GM21737 (cell line): Measurements from ENCODE around the gene FRYL.

Experiments
- ATAC-seq: cut with Tn5 transposase; IDR thresholded peaks from one replicate; pipeline ENCODE4 v1.9.1; 2021; ENCODE audit warnings: mild to moderate bottlenecking, moderate library complexity; ENCODE audit not compliant: unreplicated experiment

The FRYL gene

DNA sequence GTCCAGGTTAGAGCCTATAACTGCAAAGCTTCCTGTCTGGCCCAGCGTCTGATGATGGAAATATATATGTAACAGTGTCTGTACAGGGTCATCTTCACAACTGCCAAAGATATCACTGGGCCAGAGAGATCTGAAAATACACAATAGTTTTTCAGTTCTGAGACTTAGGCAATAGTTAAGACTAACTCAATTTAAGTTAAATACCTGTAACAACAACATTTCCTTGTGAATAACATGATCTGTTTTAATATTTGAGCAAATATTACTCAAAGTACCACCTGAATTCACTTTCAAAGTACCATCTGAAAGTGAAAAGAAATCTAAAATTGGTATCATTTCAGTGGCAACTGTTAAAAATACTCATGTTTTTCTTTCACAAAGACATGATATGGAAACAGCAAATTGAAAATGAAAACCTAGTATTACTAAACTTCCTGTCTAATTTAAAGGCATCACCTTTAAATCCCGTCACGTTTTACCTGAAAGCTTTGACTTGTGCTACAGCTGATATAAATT lies 280.5 kb downstream of the FRYL start:
- peak; percentile 78 for ATAC-seq

DNA sequence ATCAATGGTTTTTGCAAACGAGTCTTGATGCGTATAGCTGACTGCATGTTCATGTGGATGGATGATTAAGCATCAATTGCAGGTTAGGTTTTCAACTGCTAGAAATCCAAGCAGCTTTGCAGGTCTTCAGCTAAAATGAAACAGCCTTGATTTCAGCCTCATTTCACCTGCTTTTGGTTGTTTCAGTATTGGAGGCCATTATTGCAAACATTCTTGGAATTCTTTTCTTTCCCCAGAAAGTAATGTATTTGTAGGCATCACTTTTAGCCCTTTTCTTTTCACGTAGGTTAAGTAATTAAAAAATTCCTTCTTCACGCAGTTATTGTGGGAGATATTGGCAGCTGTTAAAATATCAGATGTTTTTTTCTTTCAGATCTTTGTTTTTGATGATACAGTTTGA lies 281.2 kb downstream of the FRYL start:
- ATAC-seq, result no peak

DNA sequence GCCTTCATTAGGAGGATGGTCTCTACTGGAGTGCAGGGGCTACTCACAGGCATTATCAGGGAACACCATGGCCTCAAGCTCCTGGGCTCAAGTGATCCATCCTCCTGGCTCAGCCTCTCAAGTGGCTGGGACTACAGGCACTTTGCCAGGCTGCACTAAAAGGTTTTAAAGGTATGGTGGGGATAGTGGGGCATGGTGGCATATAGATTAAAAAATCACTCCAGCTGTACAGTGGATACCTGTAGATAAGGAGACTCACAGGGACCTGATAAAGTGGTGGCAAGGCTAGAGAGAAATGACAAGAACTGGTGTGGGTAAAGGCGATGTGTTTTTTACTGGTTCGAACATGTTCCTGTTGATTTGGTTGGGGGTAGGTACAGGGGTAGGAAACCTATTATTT lies 284.1 kb downstream of the FRYL start:
- no peak for ATAC-seq

DNA sequence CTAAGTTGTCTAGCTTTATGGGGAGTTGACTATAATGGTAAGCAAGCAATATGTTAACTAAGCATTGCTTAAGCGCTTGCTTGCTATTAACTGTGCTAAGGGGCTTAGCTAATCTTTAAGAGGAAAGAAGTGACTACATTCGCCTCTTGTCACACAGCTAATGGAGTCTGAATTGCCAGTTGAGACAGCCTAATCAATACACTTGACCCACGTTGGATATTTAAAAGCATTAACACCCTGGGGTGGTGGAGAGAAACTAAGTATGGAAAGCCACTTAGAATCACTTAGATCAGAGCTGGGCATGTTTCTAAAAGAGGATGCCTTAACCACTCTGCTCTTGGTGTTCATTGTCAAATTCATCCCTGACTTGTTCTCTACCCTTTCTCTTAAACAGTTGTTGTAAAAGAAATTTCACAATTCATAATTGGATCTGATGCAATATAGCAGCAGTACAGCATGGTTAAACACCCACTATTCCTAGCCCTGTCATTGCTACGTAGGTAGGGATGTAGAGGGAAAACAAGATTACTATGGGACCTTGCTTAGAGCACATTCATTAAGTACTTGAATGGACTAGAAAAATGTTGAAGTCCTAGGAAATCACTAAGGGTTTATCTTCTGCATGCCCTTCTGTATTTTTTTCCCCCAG lies 286.5 kb downstream of the FRYL start:
- ATAC-seq, result no peak

DNA sequence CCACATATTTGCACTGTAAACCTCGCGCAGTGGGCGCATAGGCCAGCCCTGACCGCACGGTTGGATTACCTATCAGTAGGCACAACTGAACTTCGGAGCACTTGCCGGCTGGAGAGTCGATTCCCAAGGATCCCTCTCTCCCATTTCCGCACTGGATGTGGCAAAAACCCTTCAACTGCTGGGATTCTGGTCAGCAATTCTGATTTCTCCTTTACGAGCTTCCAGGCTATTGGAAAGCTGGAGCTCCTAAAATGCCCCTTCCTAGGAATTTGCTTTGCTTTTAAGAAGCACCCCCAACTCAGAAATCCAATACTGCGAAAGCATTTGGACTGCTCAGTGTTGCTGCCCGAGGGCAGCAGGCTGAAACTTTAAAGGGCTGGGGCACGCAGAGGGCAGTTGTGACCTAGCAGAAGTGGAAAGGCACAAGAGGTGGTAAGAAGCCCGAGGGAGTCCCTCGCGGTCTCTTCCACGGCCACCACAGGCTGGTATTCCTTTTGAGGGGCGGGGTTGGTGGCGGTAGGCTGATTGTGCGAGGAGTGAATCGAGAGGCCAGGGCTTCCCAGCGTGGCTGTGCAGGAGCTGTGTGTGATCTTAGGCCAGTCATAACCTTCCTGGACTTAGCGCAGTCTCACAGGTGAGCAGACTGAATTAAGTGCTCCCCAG lies 288.4 kb downstream of the FRYL start:
- ATAC-seq, result no peak

DNA sequence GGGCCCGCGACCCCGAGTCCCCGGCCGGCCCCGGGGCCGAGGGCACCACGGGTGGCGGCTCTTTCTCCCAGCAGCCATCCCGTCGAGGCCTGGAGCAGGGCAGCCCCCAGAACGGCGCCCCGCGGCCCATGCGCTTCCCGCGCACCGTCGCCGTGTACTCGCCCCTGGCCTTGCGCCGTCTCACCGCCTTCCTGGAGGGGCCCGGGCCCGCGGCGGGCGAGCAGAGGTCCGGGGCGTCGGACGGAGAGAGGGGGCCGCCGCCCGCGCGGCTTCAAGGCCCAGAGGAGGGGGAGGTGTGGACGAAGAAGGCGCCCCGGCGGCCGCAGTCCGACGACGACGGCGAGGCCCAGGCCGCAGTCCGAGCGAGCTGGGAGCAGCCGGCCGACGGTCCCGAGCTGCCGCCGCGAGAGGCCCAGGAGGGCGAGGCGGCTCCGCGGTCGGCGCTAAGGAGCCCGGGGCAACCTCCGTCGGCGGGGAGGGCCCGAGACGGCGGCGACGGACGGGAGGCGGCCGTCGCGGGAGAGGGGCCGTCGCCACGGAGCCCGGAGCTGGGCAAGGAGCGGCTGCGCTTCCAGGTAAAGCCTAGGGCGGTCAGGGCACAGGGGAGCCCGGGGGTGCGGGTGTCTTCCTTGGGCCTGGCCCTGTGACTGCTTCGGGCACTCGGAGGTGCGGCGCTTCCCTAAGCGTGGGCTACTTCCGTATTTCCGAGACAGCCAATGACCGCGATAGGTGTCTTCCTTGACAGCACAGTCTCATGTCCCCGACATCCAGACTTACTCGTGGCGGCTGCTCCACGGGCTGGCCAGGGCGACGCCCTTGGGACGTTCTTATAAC lies 289.2 kb downstream of the FRYL start:
- no peak for ATAC-seq

DNA sequence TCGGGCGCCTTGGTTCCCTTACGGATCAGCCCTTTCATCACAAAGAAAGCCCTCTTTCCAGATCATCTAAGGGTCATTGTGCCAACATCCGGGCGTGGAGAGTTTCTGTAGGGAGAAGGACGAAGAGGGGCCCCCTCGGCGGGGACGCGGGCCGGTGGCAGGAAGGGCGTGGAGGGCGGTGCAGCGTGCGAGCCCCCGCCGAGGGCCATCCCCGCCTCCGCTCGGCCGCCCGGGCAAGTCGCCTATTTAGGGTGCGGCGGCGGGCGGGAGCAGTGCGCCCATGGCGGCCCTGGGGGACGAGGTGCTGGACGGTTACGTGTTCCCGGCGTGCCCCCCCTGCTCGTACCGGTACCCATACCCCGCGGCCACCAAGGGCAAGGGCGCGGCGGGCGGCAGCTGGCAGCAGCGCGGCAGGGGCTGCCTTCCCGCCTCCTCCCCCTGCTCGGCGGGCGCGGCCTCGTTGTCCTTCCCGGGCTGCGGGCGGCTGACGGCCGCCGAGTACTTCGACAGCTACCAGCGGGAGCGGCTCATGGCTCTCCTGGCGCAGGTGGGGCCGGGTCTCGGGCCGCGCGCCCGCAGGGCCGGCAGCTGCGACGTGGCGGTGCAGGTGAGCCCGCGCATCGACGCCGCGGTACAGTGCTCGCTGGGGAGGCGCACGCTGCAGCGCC lies 289.9 kb downstream of the FRYL start, which contains the start of gene ZAR1:
TSS of gene ZAR1 (plus strand) at position 241 of the 668 bp plus-strand sequence. CDS start at position 281, 40 bp downstream.
- ATAC-seq, result no peak

DNA sequence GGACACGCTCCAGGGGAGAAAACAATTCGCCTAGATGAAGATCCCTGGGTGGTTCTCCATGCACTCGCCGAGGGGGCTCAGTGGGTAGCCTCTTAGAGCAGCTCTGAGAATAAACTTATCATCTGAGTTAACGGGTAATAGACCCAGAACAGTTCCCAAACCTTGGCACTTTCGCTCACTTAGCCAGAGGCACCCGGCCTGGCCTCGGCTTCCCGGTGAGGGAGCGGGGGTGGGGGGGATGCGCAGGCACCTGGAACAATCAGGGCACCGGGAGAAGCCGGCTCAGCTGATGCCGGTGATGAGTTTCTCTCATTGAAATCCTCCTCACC lies 290.4 kb downstream of the FRYL start:
- no peak for ATAC-seq

DNA sequence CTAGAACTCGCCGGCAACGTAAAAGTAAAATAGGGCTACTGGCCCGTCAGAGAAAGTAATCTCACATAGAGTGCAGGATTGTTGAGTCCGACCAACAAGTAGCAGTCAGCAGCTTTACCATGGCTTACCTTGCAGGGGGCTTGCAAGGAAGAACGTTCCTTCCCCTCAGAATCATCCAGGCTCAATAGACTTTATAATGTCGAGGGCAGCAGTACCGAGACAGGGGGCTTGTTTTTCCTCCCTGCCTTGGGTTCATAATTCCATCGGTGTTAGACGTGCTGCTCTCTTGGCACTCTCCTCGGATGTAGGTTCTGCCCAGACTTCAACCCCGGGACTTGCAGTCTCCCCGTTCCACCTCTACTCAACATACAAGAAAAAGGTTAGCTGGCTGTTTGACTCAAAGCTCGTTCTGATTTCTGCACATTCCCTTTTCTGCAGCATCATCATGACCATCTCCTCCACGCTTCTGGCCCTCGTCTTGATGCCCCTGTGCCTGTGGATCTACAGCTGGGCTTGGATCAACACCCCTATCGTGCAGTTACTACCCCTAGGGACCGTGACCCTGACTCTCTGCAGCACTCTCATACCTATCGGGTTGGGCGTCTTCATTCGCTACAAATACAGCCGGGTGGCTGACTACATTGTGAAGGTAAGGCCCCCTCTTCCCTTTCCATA lies 295.4 kb downstream of the FRYL start:
- no peak for ATAC-seq

DNA sequence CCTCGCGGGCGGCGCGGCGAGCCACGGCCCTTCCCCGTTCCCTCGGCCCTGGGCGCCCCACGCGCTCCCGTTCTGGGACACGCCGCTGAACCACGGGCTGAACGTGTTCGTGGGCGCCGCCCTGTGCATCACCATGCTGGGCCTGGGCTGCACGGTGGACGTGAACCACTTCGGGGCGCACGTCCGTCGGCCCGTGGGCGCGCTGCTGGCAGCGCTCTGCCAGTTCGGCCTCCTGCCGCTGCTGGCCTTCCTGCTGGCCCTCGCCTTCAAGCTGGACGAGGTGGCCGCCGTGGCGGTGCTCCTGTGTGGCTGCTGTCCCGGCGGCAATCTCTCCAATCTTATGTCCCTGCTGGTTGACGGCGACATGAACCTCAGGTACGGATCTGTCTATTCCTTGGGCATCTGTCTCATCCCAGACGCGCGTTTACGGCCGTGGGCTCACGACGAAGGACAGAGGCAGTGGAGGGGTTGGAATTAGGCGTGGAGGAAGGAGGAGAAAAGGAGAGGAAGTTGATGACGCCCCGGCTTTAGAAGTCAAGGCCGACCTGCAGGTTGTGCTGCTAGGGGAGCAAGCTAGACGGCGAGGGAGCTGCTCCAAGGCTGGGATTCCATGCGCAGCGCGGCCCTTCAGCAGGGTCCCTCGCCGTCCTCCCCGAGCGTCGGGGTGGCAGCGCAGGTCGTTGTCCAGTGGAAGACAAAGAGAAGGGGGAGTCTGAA lies 296.1 kb downstream of the FRYL start:
- ATAC-seq, result no peak

DNA sequence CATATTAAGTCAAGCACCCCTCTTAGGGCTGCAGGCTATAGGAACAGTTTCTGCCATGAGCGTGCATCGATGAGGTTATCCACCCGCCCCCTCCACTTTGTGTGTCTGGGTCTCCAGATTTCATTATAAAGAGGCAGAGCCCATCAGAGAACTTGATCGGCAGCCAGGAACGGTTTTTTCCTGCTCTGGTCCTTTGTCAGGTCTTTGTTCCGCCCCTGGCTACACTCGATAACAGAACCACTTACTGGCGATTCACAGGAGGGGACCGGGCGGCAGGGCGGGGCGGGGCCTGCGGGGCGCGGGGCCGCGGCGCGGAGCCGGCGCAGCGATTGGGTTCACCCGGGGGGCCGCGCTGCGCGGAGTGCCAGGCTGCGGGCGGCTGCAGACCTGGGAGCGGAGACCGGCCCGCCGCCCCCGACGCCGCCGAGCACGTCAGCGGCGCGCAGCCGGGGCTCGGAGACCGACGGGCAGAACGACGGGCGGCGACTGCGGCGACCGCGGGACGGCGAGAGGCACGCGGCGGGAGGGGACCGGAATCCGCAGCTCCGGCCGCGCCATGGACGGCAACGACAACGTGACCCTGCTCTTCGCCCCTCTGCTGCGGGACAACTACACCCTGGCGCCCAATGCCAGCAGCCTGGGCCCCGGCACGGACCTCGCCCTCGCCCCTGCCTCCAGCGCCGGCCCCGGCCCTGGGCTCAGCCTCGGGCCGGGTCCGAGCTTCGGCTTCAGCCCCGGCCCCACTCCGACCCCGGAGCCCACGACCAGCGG lies 296.9 kb downstream of the FRYL start, which contains the start of gene SLC10A4:
TSS of gene SLC10A4 (plus strand) at position 338 of the 771 bp plus-strand sequence. CDS start at position 557, 219 bp downstream.
- ATAC-seq, result no peak

DNA sequence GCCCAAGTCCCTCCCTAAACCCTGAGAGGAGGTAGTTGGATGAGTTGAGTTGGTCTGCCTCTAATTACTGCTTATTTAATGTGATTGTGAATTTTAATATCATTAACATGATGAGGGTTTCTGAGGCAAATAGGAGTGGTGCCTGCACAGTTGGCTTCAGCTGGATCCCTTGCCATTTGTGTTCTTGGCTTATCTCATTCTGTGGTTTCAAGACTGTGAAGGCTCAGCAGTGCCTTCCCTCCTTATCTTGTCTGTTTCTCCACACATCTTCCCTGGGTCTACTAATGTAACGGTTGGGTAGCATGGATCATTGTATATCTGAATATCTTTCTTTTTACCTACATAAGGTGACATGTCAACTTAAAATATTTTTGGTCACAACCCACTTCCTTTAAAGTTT lies 298.5 kb downstream of the FRYL start:
- ATAC-seq, result no peak

DNA sequence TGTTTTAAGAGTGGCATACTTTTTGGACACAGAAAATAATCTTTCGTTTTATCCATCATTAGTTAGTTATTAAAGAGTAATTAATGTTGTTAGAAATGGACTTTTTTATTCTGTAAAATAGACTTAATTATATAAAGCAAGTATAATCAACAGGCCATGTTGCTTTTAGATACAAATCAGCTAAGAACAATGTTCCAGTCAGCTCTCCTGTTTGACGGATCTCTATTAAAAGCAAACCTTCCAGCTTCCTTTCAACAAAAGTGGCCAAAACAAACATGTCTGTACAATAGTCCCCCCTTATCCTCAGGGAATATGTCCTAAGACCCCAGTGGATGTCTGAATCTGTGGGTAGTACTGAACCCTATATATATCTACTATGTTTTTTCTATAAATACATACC lies 301.8 kb downstream of the FRYL start:
- no peak for ATAC-seq

DNA sequence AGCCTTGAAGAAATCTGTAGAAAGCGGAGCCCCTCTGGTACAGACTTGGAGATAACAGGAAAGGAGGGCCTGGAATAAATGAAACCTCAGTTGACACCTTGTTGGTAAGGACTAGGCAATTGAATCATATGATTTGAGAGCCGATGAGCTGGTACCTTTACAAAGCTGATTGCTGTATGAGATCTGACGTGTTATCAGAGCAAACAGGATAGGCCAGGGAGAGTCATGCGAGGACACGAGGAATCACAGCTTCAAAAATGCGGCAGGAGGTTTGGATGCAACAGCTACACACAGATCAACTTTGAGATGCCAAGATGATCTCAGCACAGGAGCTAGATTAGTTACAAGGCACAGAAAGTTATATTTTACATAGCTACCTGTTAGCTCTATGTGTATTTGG lies 304.3 kb downstream of the FRYL start:
- no peak for ATAC-seq

DNA sequence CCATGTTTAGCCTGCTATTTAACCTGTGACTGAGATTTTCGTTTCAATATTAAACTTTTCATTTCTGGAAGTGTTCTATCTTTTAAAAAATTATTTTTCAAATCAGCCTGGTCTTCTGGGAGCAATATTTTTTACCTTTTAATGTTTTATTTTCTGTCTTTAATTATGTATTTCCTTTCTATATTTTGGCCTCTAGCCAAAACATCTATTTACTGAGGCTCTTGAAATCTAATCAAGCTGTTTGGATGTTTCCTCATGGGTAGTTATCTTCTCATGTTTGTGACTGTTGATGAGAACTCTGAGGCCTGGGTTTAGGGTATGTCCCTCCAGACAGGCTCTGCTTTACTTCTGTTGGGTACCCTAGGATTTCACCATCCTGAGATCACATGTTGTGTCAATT lies 307.3 kb downstream of the FRYL start:
- ATAC-seq, result no peak

DNA sequence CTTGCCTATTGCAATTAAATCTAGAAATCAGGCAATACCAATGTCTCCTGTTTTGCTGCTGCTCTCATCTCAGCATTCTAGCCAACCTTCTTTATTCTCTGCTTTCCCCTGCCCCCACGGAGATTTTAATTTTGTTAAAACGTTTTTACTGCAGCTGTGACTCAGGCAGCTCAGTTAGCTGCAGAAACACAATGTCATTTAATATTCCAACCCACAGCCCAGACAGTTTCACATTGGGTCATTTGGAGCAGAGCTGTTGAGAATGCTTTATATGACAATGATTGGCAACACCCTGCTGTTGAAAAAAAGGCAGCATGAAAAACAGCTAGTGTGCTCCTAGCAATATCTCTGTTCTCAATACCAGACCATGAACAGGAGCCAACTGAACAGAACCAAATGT lies 309.5 kb downstream of the FRYL start:
- ATAC-seq, result no peak

DNA sequence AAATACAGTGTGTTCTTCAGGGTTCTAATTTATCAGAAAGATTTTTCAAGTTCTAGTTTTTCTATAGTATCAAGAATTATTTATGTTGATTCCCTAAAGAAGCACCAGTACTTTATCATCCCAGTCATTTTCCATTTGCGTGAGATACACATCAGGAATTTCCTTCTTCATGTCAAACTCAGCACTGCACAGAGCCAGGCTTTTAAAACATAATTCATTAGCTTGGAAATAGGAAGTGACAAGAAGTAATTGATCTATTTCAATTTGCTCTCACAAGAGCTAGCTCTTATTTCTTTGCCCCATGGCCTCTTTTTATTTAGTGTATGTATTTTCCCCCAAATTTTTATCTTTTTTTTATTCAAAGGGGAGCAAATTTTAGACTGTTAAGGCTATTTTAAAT lies 309.9 kb downstream of the FRYL start:
- no peak for ATAC-seq

DNA sequence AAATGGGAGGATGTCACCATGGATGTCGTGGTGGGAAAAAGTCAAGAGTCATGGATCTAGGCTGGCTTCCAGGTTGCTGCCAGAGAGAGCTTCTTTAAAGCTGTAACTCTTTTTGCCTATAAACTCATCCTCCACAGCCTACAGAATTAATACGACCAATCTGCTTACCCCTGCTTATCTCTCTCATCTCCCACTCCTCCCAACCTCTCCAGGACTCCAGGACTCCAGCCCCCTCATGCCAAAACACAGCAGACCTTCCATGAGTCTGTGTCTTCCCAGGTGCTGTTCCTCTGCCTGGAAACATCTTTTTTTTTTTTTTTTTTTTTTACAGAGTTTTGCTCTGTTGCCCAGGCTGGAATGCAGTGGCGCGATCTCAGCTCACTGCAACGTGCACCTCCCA lies 312.2 kb downstream of the FRYL start:
- no peak for ATAC-seq

DNA sequence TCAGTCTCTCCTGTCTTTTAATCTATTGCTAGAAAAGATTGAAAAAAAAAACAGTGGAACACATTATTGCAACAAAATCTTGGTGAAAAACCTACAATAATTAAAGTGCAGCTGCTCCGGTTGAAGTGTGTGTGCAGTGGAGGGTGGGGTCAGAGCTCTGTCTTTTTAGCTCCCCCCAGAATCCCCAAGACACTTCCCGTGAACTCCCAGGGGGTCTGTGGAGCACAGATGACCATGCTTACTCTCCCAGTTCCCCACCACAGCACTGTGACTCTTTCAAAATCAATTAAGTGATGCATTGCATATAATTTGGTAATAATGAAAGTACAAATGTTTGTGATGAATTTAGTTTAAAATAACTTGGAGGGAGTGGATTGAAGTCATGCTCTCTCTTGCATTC lies 312.6 kb downstream of the FRYL start:
- peak; percentile 90 for ATAC-seq
